GM10266 (cell line): ENCODE measurements around the gene IFNGR2.
"Not testable (repeated sequence)": the region's sequence is repeated elsewhere in the genome, so short reads cannot be mapped to it uniquely, and the experiment has no call there.

ENCODE experiments used
- DNase-seq: peaks from one replicate; pipeline ENCODE4 v3.0.0; 2012; ENCODE audit errors: extremely low spot score
- TF ChIP-seq, protein P1 (sequence below): IDR thresholded peaks from 2 replicates; pipeline ENCODE4 v1.5.1; 2012; ENCODE audit warnings: mild to moderate bottlenecking, low read depth; ENCODE audit not compliant: control insufficient read depth, insufficient read depth; ENCODE audit errors: missing control alignments

The IFNGR2 gene

GRCh38 chr21:33455686-33456446 is 52.7 kb downstream of the IFNGR2 start:
- TF ChIP-seq, protein P1, sequence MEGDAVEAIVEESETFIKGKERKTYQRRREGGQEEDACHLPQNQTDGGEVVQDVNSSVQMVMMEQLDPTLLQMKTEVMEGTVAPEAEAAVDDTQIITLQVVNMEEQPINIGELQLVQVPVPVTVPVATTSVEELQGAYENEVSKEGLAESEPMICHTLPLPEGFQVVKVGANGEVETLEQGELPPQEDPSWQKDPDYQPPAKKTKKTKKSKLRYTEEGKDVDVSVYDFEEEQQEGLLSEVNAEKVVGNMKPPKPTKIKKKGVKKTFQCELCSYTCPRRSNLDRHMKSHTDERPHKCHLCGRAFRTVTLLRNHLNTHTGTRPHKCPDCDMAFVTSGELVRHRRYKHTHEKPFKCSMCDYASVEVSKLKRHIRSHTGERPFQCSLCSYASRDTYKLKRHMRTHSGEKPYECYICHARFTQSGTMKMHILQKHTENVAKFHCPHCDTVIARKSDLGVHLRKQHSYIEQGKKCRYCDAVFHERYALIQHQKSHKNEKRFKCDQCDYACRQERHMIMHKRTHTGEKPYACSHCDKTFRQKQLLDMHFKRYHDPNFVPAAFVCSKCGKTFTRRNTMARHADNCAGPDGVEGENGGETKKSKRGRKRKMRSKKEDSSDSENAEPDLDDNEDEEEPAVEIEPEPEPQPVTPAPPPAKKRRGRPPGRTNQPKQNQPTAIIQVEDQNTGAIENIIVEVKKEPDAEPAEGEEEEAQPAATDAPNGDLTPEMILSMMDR = no peak
- no peak for DNase-seq

GRCh38 chr21:33458861-33459260 is 55.6 kb downstream of the IFNGR2 start:
- DNase-seq = no peak
- TF ChIP-seq, protein P1 = no peak

GRCh38 chr21:33461538-33462250 is 58.5 kb downstream of the IFNGR2 start:
- DNase-seq = no peak
- TF ChIP-seq, protein P1 = no peak

- not testable (repeated sequence) for DNase-seq
Measured at GRCh38 chr21:33469183-33469582, 66.0 kb downstream of the IFNGR2 start.

DNA sequence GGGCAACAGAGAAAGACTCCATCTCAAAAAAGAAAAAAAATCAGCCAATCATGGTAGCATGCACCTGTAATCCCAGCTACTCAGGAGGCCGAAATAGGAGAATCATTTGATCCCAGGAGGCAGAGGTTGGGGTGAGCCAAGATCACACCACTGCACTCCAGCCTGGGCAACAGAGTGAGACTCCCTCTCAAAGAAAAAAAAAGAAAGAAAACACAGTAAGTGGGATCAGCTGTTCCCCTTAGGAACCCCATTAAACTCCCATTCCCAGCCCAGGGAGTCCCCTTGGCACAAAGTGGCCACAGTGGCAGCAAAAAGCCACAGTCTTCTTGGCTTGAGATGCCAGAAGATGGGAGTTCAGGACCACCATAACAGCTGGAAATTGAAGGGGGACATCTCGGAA is 67.5 kb downstream of the IFNGR2 start:
- no peak for DNase-seq
- TF ChIP-seq, protein P1 = no peak

DNA sequence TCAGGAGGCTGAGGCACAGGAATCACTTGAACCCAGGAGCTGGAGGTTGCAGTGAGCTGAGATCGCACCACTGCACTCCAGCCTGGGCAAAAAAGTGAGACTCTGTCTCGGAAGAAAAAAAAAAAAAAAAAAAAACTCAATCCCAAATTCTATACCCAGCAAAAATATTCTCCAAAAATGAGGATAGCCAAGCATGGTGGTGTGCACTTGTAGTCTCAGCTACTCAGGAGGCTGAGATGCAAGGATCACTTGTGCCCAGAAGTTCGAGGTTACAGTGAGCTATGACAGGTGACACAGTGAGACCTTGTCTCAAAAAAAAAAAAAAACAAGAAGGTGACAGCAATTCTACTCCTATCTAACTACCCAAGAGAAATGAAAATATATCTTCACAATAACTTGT is 70.1 kb downstream of the IFNGR2 start:
- no peak for DNase-seq
- TF ChIP-seq, protein P1 = no peak

- DNase-seq = no peak
- TF ChIP-seq, protein P1 = no peak
Measured at GRCh38 chr21:33477066-33477465, 73.9 kb downstream of the IFNGR2 start.

DNA sequence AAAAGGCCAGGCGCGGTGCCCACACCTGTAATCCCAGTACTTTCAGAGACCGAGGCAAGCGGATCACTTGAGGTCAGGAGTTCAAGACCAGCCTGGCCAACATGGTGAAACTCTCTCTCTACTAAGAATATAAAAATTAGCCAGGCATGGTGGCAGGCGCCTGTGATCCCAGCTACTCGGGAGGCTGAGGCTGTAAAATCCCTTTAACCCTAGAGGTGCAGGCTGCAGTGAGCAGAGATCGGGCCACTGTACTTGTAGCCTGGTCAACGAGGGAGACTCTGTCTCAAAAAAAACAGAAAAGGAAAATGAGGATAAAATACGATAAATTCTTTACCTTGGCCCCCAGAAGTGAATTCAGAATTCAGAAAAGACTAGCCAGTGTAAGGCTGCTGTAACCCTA is 75.0 kb downstream of the IFNGR2 start:
- no peak for DNase-seq
- TF ChIP-seq, protein P1 = no peak
